ENCODE measurements around the gene SLC39A11.

DNA sequence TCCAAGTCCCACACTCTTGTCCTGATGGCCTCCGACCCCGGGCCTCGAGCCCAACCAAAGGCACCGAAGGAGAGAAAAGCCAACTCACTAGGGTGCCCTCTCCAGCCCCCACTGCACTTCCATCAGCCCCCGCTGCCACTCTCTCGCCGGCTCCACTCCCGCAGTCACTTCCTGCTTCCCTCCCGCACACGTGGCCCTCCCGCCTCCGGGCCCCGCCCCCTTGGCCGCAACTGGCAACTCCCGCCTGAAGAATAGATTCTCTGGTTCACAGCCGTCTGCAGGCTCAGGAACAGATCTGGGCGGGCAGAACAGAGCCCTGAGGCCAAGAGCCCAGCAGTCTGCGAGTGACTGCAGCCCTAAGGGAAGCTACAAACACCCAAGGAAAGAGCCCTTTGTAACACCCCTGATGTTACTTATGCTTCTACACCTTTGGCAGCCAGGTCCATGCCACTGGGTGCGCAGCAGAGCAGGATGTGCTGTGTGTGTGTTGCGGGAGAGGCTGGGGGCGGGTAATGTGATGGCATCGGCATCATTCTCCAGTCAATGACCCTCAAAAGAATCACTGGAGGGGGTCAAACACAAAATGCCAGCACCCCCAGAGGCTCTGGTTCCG, at the start of gene SLC39A11:
- TF ChIP-seq, protein P1, sequence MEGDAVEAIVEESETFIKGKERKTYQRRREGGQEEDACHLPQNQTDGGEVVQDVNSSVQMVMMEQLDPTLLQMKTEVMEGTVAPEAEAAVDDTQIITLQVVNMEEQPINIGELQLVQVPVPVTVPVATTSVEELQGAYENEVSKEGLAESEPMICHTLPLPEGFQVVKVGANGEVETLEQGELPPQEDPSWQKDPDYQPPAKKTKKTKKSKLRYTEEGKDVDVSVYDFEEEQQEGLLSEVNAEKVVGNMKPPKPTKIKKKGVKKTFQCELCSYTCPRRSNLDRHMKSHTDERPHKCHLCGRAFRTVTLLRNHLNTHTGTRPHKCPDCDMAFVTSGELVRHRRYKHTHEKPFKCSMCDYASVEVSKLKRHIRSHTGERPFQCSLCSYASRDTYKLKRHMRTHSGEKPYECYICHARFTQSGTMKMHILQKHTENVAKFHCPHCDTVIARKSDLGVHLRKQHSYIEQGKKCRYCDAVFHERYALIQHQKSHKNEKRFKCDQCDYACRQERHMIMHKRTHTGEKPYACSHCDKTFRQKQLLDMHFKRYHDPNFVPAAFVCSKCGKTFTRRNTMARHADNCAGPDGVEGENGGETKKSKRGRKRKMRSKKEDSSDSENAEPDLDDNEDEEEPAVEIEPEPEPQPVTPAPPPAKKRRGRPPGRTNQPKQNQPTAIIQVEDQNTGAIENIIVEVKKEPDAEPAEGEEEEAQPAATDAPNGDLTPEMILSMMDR (IDR thresholded peaks at IDR 0.05; ENCODE audit: poor library complexity, severe bottlenecking) = no peak
- TF ChIP-seq RAD21 (conservative IDR thresholded peaks at IDR 0.05) (peak; percentile 54), SMC3 (conservative IDR thresholded peaks at IDR 0.05; ENCODE audit: poor library complexity) (peak; percentile 54)
